PC-3 (cell line): ENCODE results near the gene BAIAP2L1.

Experiments used
- EZH2 ChIP-seq: fragments of 300-600 bp; sonication (generic); IDR thresholded peaks from one replicate; pipeline ENCODE4 v1.6.1; 2017; ENCODE audit warnings: antibody characterized with exemption, mild to moderate bottlenecking, low read length; ENCODE audit not compliant: unreplicated experiment
- EZH2phosphoT487 ChIP-seq: fragments of 300-600 bp; sonication (generic); IDR thresholded peaks from 2 replicates; pipeline ENCODE4 v1.6.1; 2018; ENCODE audit warnings: mild to moderate bottlenecking, antibody characterized with exemption, low read length, borderline replicate concordance
- TF ChIP-seq, protein P1 (sequence below): fragments of 300-600 bp; sonication (generic); conservative IDR thresholded peaks from 2 replicates; pipeline ENCODE4 v1.5.1; 2017; ENCODE audit warnings: antibody characterized with exemption, low read depth, mild to moderate bottlenecking, low read length

DNA sequence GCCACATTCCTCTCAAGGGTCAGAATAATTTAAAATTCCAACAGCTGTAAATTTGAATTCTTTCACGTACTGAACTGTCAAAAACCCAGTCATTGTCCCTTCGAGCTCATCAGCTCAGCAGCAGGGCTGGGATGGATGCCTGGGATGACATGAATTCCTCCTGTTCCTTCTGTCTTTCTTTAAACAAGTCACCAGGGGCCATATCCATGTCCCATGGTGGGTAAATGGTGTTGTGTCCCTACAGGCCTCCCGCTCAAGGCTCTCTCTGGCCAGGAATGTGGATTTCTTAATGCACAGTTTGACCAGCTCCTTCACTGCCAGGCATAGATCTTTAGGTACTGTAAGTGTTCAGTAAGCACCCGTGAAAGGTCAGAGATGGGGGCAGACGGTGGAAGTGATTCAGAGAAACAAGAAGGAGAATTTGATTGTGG, 135.0 kb downstream of the BAIAP2L1 start:
- TF ChIP-seq, protein P1, sequence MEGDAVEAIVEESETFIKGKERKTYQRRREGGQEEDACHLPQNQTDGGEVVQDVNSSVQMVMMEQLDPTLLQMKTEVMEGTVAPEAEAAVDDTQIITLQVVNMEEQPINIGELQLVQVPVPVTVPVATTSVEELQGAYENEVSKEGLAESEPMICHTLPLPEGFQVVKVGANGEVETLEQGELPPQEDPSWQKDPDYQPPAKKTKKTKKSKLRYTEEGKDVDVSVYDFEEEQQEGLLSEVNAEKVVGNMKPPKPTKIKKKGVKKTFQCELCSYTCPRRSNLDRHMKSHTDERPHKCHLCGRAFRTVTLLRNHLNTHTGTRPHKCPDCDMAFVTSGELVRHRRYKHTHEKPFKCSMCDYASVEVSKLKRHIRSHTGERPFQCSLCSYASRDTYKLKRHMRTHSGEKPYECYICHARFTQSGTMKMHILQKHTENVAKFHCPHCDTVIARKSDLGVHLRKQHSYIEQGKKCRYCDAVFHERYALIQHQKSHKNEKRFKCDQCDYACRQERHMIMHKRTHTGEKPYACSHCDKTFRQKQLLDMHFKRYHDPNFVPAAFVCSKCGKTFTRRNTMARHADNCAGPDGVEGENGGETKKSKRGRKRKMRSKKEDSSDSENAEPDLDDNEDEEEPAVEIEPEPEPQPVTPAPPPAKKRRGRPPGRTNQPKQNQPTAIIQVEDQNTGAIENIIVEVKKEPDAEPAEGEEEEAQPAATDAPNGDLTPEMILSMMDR, result no peak
- TF ChIP-seq EZH2, result no peak
- no peak for TF ChIP-seq EZH2phosphoT487
